H9 (cell line): Measurements from ENCODE around the gene MUS81. TPM values are rescaled to one million over a fixed set of nuclear protein-coding genes. Genes with fewer than 3 reads are reported as not detected.

Experiments
- DNase-seq: peaks from one replicate; pipeline ENCODE4 v3.0.0-alpha.2; 2017
- H2AFZ ChIP-seq: one replicate; pipeline ENCODE4 v1.6.1; 2013; ENCODE audit warnings: mild to moderate bottlenecking, low read length, control low read depth, moderate library complexity
- H2AK5ac ChIP-seq: 2 replicates; pipeline ENCODE4 v1.6.1; 2013; ENCODE audit warnings: low read length, control low read depth, mixed read lengths; ENCODE audit not compliant: insufficient read length
- H2BK120ac ChIP-seq: one replicate; pipeline ENCODE4 v1.6.1; 2013; ENCODE audit warnings: low read depth, mild to moderate bottlenecking, low read length, control low read depth, inconsistent platforms; ENCODE audit not compliant: poor library complexity, severe bottlenecking
- H2BK12ac ChIP-seq: 2 replicates; pipeline ENCODE4 v1.6.1; 2013; ENCODE audit warnings: low read length, control low read depth, mixed read lengths, low read depth; ENCODE audit not compliant: insufficient read length
- H2BK15ac ChIP-seq: 2 replicates; pipeline ENCODE4 v1.6.1; 2013; ENCODE audit warnings: low read depth, low read length, control low read depth
- H2BK20ac ChIP-seq: one replicate; pipeline ENCODE4 v1.6.1; 2013; ENCODE audit warnings: low read depth, mild to moderate bottlenecking, low read length, control low read depth, inconsistent platforms; ENCODE audit not compliant: poor library complexity, severe bottlenecking
- H2BK5ac ChIP-seq: 2 replicates; pipeline ENCODE4 v1.6.1; 2013; ENCODE audit warnings: low read length, control low read depth, mixed read lengths; ENCODE audit not compliant: insufficient read length
- H3K14ac ChIP-seq: 2 replicates; pipeline ENCODE4 v1.6.1; 2013; ENCODE audit warnings: low read length, control low read depth; ENCODE audit not compliant: insufficient read depth
- H3K18ac ChIP-seq: 2 replicates; pipeline ENCODE4 v1.6.1; 2013; ENCODE audit warnings: low read depth, mild to moderate bottlenecking, mixed read lengths, low read length, control low read depth; ENCODE audit not compliant: insufficient read length
- H3K23ac ChIP-seq: 2 replicates; pipeline ENCODE4 v1.6.1; 2013; ENCODE audit warnings: low read length, control low read depth, mixed read lengths, low read depth; ENCODE audit not compliant: insufficient read length
- H3K23me2 ChIP-seq: 2 replicates; pipeline ENCODE4 v1.6.1; 2013; ENCODE audit warnings: low read depth, mild to moderate bottlenecking, mixed read lengths, low read length, control low read depth; ENCODE audit not compliant: insufficient read length, poor library complexity, severe bottlenecking
- H3K27ac ChIP-seq: 2 replicates; pipeline ENCODE4 v1.5.1; 2013; ENCODE audit warnings: low read length, control low read depth, mixed read lengths, low read depth; ENCODE audit not compliant: insufficient read length
- H3K27me3 ChIP-seq: 2 replicates; pipeline ENCODE4 v1.6.1; 2013; ENCODE audit warnings: low read length, control low read depth, inconsistent platforms; ENCODE audit not compliant: insufficient read depth
- H3K4ac ChIP-seq: 2 replicates; pipeline ENCODE4 v1.6.1; 2013; ENCODE audit warnings: low read depth, mild to moderate bottlenecking, control low read depth, inconsistent platforms, low read length, moderate library complexity
- H3K4me1 ChIP-seq: 2 replicates; pipeline ENCODE4 v1.6.1; 2013; ENCODE audit warnings: low read length, control low read depth, inconsistent platforms; ENCODE audit not compliant: insufficient read depth
- H3K4me2 ChIP-seq: 2 replicates; pipeline ENCODE4 v1.6.1; 2013; ENCODE audit warnings: low read length, control low read depth, mixed read lengths; ENCODE audit not compliant: insufficient read length, insufficient read depth
- H3K56ac ChIP-seq: 2 replicates; pipeline ENCODE4 v1.6.1; 2013; ENCODE audit warnings: low read depth, mild to moderate bottlenecking, mixed read lengths, low read length, control low read depth; ENCODE audit not compliant: insufficient read length
- H3K79me1 ChIP-seq: 2 replicates; pipeline ENCODE4 v1.6.1; 2013; ENCODE audit warnings: low read depth, mild to moderate bottlenecking, moderate library complexity, low read length, control low read depth, inconsistent platforms; ENCODE audit not compliant: insufficient read depth, poor library complexity, severe bottlenecking
- H3K79me2 ChIP-seq: 2 replicates; pipeline ENCODE4 v1.6.1; 2013; ENCODE audit warnings: low read length, control low read depth, inconsistent platforms; ENCODE audit not compliant: insufficient read depth
- H3K9ac ChIP-seq: 2 replicates; pipeline ENCODE4 v1.6.1; 2013; ENCODE audit warnings: low read length, control low read depth, mixed read lengths; ENCODE audit not compliant: insufficient read length; ENCODE audit errors: extremely low read depth
- H3K9me3 ChIP-seq: one replicate; pipeline ENCODE4 v1.6.1; 2013; ENCODE audit warnings: low read depth, low read length, inconsistent platforms; ENCODE audit not compliant: control insufficient read depth
- H3T11ph ChIP-seq: one replicate; pipeline ENCODE4 v1.6.1; 2013; ENCODE audit warnings: mild to moderate bottlenecking, low read length, control low read depth, inconsistent platforms
- H4K20me1 ChIP-seq: one replicate; pipeline ENCODE4 v1.6.1; 2013; ENCODE audit not compliant: control insufficient read depth, insufficient read length, insufficient read depth
- H4K5ac ChIP-seq: 2 replicates; pipeline ENCODE4 v1.6.1; 2013; ENCODE audit warnings: low read depth, mild to moderate bottlenecking, mixed read lengths, low read length, control low read depth; ENCODE audit not compliant: insufficient read length
- H4K8ac ChIP-seq: replicated peaks from 2 replicates; pipeline ENCODE4 v1.6.1; 2013; ENCODE audit warnings: low read length, control low read depth, mixed read lengths, low read depth; ENCODE audit not compliant: insufficient read length
- H4K91ac ChIP-seq: 2 replicates; pipeline ENCODE4 v1.6.1; 2013; ENCODE audit warnings: low read depth, mild to moderate bottlenecking, moderate library complexity, mixed read lengths, low read length, control low read depth; ENCODE audit not compliant: insufficient read length
- H3K27ac Mint-ChIP-seq, 3 experiments: 2 replicates in 2 of 3; 3 replicates in 1 of 3; pipeline ENCODE4 v1.8.0; 2020 to 2021; ENCODE audit warnings: mixed read lengths in 3 of 3, mild to moderate bottlenecking in 1 of 3, moderate library complexity in 1 of 3
- H3K27me3 Mint-ChIP-seq: 2 replicates; pipeline ENCODE4 v1.8.0; 2021; ENCODE audit warnings: low read depth, mild to moderate bottlenecking, moderate library complexity, mixed read lengths
- H3K36me3 Mint-ChIP-seq, 3 experiments: 2 replicates in 2 of 3; 3 replicates in 1 of 3; pipeline ENCODE4 v1.8.0; 2020 to 2021; ENCODE audit warnings: low read depth in 3 of 3, mixed read lengths in 3 of 3; ENCODE audit not compliant: insufficient read depth in 1 of 3
- H3K4me1 Mint-ChIP-seq, 2 experiments: 2 replicates each; pipeline ENCODE4 v1.8.0; 2020; ENCODE audit warnings: mixed read lengths in 2 of 2
- H3K4me3 Mint-ChIP-seq, 2 experiments: 2 replicates in 1 of 2; 3 replicates in 1 of 2; pipeline ENCODE4 v1.8.0; 2020 to 2021; ENCODE audit warnings: mild to moderate bottlenecking in 2 of 2, mixed read lengths in 2 of 2, moderate library complexity in 1 of 2
- H3K9me3 Mint-ChIP-seq, 2 experiments: 2 replicates in 1 of 2; 3 replicates in 1 of 2; pipeline ENCODE4 v1.8.0; 2020; ENCODE audit warnings: mild to moderate bottlenecking in 2 of 2, mixed read lengths in 2 of 2, moderate library complexity in 1 of 2
- WGBS: extraction: QIAGEN DNeasy Blood & Tissue Kit; methylation state at CpG from one replicate; pipeline ENCODE4 v1.1.7; 2013; ENCODE audit warnings: missing lambda C conversion rate, low lambda C conversion rate, mixed read lengths; ENCODE audit not compliant: insufficient read length; ENCODE audit errors: extremely low coverage; 5-methylcytosine and 5-hydroxymethylcytosine counted together
- total RNA-seq: library from RNA; stranded (reverse); gene quantifications from 2 replicates; pipeline ENCODE4 v1.2.1, GENCODE V29; 2021
- TF ChIP-seq, protein P1 (sequence below): fragments of 200-600 bp; sonication (generic); conservative IDR thresholded peaks from 3 replicates; pipeline ENCODE4 v1.8.0; 2021; ENCODE audit warnings: antibody characterized with exemption, mild to moderate bottlenecking

The MUS81 gene
- total RNA-seq, 1 experiment from 2014 or later: 49.2 TPM

DNA sequence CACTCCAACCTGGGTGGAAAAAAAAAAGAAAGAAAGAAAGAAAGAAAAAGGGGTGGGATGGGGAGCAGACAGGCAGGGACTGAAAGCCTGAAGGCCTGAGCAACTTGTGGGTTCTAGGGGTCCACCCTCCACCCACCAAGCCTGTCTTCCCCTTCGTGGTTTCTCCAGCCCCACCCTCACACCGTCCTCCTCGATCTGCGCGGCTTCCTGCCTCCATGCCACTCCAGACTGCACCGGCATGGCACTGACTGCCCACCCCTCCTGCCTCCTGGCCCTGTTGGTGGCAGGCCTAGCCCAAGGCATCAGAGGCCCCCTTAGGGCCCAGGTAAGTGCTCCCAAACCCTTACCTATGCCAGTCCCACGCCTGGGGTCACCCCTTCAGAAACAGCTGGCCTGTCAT is 19.4 kb downstream of the MUS81 start, which contains the start of gene CTSW:
CTSW (plus strand) TSS at position 221 of the 400 bp plus-strand sequence; CDS start at position 239, 18 bp downstream.
- Mint-ChIP-seq H3K4me3 (no peak within 1 kb of the TSS), H3K27ac (peak within 1 kb of the TSS in 1 of 3 experiments; percentile 62; a peak in 1 of 7 replicates), H3K4me1 (peaks cover 2 to 6% of the 10 kb centered on the region in 2 experiments), H3K9me3 (no peaks in the 10 kb centered on the region; a peak in 1 of 5 replicates), H3K36me3 (peaks cover 18 to 30% (median 27%) of the 10 kb centered on the region in 3 experiments; a peak in 6 of 7 replicates), H3K27me3 (peaks cover 17% of the 10 kb centered on the region)
- H3K23ac ChIP-seq: no peak within 1 kb of the TSS
- H4K91ac ChIP-seq: no peak within 1 kb of the TSS
- no peaks in the 10 kb centered on the region for H3K79me2 ChIP-seq
- DNase-seq: no peak
- no peak within 1 kb of the TSS for H3T11ph ChIP-seq
- H2BK5ac ChIP-seq: no peak within 1 kb of the TSS
- no peak within 1 kb of the TSS for H3K4ac ChIP-seq
- H3K9ac ChIP-seq: no peak within 1 kb of the TSS
- no peak within 1 kb of the TSS; the same call in 1 of the 2 replicates for H3K14ac ChIP-seq
- H2BK120ac ChIP-seq: no peak within 1 kb of the TSS
- H3K18ac ChIP-seq: no peak within 1 kb of the TSS
- TF ChIP-seq, protein P1, sequence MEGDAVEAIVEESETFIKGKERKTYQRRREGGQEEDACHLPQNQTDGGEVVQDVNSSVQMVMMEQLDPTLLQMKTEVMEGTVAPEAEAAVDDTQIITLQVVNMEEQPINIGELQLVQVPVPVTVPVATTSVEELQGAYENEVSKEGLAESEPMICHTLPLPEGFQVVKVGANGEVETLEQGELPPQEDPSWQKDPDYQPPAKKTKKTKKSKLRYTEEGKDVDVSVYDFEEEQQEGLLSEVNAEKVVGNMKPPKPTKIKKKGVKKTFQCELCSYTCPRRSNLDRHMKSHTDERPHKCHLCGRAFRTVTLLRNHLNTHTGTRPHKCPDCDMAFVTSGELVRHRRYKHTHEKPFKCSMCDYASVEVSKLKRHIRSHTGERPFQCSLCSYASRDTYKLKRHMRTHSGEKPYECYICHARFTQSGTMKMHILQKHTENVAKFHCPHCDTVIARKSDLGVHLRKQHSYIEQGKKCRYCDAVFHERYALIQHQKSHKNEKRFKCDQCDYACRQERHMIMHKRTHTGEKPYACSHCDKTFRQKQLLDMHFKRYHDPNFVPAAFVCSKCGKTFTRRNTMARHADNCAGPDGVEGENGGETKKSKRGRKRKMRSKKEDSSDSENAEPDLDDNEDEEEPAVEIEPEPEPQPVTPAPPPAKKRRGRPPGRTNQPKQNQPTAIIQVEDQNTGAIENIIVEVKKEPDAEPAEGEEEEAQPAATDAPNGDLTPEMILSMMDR: no peak
- H4K20me1 ChIP-seq: no peaks in the 10 kb centered on the region
- H3K27me3 ChIP-seq: no peaks in the 10 kb centered on the region
- H2BK15ac ChIP-seq: no peak within 1 kb of the TSS
- no peak within 1 kb of the TSS for H2AFZ ChIP-seq
- no peaks in the 10 kb centered on the region for H3K9me3 ChIP-seq
- H3K23me2 ChIP-seq: no peaks in the 10 kb centered on the region
- no peak within 1 kb of the TSS for H3K56ac ChIP-seq
- H3K27ac ChIP-seq: no peak within 1 kb of the TSS
- no peak within 1 kb of the TSS for H2BK20ac ChIP-seq
- H4K8ac ChIP-seq: no peak within 1 kb of the TSS
- WGBS: no CpG with 5 or more reads among the region's 7 CpGs
- H3K4me2 ChIP-seq: no peak within 1 kb of the TSS
- H2BK12ac ChIP-seq: no peak within 1 kb of the TSS
- no peaks in the 10 kb centered on the region for H3K4me1 ChIP-seq
- H2AK5ac ChIP-seq: no peak within 1 kb of the TSS
- no peak within 1 kb of the TSS for H4K5ac ChIP-seq
- no peaks in the 10 kb centered on the region for H3K79me1 ChIP-seq
